ENCODE results near the gene KIF11.
A peak's percentile ranks its signal among the peaks of the same experiment; 100 is the strongest.

The KIF11 gene

DNA sequence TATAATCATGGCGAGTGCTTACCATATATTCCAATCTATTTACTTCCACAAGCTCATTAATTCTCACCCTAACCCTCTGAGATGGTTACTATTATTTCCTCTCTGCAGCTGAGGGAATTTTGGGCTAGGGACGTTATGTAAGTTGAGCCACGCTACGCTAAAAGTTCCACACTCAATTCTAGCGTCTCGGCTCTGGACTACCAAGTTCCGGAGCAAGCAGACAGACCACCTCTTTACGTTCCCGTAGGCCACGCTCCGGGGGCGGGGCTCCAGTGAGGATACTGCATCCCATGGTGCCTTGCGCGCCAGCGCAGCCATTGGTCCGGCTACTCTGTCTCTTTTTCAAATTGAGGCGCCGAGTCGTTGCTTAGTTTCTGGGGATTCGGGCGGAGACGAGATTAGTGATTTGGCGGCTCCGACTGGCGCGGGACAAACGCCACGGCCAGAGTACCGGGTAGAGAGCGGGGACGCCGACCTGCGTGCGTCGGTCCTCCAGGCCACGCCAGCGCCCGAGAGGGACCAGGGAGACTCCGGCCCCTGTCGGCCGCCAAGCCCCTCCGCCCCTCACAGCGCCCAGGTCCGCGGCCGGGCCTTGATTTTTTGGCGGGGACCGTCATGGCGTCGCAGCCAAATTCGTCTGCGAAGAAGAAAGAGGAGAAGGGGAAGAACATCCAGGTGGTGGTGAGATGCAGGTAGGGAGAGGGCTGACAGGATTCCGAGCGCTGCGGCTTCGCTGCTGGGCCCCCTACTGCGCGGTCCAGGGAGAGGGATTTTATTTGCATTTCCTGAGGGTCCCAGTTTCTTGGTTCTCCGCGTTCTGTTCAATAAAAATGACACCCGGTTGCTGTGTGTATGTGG is at the start of gene KIF11:
Gene KIF11 (plus strand): TSS at position 370 of the 858 bp plus-strand sequence. CDS start 246 bp downstream, at position 616.
- peak within 1 kb of the TSS; percentile 98 for H3K4me3 ChIP-seq (ENCODE audit: low read depth, low read length)
- TF ChIP-seq, protein P1, sequence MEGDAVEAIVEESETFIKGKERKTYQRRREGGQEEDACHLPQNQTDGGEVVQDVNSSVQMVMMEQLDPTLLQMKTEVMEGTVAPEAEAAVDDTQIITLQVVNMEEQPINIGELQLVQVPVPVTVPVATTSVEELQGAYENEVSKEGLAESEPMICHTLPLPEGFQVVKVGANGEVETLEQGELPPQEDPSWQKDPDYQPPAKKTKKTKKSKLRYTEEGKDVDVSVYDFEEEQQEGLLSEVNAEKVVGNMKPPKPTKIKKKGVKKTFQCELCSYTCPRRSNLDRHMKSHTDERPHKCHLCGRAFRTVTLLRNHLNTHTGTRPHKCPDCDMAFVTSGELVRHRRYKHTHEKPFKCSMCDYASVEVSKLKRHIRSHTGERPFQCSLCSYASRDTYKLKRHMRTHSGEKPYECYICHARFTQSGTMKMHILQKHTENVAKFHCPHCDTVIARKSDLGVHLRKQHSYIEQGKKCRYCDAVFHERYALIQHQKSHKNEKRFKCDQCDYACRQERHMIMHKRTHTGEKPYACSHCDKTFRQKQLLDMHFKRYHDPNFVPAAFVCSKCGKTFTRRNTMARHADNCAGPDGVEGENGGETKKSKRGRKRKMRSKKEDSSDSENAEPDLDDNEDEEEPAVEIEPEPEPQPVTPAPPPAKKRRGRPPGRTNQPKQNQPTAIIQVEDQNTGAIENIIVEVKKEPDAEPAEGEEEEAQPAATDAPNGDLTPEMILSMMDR (IDR thresholded peaks at IDR 0.05; ENCODE audit: control insufficient read depth, extremely low read depth, insufficient read depth): no peak
- peak; percentile 89 for DNase-seq (ENCODE audit: low read depth)

DNA sequence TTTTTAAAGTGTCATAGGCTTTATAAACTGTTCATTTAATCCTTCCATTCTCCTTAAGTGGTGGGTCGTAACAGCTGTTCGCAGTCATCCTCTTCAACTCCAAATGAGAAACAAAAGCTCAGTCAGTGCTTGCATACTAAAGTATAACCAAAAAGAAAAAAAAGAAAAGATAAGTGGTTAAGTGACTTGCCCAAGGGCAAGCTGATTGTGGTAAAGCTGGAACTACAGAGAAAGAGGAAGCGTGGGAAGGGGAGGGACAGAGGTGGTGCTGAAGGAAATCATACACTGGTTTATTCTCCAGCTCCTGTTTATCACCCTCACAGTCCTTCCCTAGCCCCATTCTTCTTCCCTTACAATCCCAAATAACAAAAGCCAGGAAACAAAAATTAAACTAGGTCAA is 48.6 kb upstream of the KIF11 start:
- DNase-seq (ENCODE audit: low read depth): no peak
- H3K4me3 ChIP-seq (ENCODE audit: low read depth, low read length): no peak overlapping the region
- TF ChIP-seq, protein P1 (IDR thresholded peaks at IDR 0.05; ENCODE audit: control insufficient read depth, extremely low read depth, insufficient read depth): no peak

DNA sequence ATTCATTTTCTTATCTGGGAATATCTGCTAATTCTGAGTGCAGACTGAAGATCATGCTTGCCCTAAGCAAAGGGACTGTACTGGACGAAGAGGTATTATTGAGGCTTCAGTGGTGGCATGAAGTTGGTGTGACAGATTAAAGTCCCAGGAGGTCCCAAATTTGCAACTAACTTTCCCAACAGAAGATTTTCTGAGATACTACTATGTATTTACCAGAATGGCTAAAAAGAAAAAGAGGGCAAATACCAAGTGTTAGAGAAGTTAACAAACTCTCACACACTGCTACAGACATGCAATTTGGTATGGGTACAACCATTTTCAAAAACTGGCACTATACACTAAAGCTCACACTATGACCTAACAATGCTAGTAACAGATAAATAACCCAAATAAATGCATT is 47.4 kb upstream of the KIF11 start:
- DNase-seq (ENCODE audit: low read depth): no peak
- no peak overlapping the region for H3K4me3 ChIP-seq (ENCODE audit: low read depth, low read length)
- TF ChIP-seq, protein P1 (IDR thresholded peaks at IDR 0.05; ENCODE audit: control insufficient read depth, extremely low read depth, insufficient read depth): no peak

DNA sequence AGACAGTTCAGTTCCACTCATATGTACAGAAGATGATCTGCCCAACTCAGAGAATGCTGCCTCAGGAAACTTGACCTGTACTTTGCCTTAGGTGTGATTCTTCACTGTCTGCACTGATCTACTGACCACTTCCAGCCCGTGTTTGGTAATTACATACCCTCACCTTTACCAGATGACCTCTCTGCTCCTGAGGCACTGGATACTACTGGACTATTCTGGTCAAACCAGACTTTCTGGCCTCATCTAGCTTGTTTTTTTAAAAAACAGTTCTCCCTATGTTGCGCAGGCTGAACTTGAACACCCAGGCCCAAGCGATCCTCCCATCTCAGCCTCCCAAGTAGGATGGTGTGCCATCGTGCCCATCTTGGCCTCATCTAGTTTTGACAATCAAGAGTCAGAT is 45.3 kb upstream of the KIF11 start:
- TF ChIP-seq, protein P1 (IDR thresholded peaks at IDR 0.05; ENCODE audit: control insufficient read depth, extremely low read depth, insufficient read depth): no peak
- H3K4me3 ChIP-seq (ENCODE audit: low read depth, low read length): no peak overlapping the region
- DNase-seq (ENCODE audit: low read depth): no peak

DNA sequence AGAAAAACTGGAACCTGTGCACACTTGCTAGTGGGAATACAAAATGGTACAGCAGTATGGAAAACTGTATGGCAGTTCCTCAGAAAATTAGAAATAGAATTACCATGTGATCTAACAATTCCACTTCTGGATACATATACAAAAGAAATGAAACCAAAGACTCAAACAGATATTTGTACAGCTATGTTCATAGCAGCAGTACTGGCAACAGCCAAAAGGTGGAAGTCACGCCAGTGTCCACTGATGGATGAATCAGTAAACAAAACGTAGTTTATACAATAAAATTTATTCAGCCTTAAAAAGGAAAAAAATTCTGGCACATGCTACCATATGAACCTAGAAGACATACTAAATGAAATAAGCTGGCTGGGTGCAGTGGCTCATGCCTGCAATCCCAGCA is 42.0 kb upstream of the KIF11 start:
- H3K4me3 ChIP-seq (ENCODE audit: low read depth, low read length): no peak overlapping the region
- TF ChIP-seq, protein P1 (IDR thresholded peaks at IDR 0.05; ENCODE audit: control insufficient read depth, extremely low read depth, insufficient read depth): peak; percentile 31
- DNase-seq (ENCODE audit: low read depth): no peak

DNA sequence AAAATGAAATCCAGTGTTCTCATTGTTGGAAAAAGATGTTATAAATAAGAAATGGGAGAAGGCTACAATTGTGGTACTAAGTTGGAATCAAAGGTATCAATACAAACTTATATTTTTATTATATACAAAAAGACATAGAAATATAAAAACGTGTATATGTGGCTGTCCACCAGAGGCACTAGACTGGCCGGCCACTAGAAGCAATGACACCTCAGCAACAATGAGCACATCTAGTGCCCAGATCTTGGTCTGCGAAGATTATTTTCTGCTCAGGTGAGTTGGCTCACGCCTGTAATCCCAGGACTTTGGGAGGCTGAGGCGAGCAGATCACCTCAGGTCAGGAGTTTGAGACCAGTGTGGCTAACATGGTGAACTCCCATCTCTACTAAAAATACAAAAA is 40.6 kb upstream of the KIF11 start:
- H3K4me3 ChIP-seq (ENCODE audit: low read depth, low read length): no peak overlapping the region
- no peak for DNase-seq (ENCODE audit: low read depth)
- TF ChIP-seq, protein P1 (IDR thresholded peaks at IDR 0.05; ENCODE audit: control insufficient read depth, extremely low read depth, insufficient read depth): no peak

DNA sequence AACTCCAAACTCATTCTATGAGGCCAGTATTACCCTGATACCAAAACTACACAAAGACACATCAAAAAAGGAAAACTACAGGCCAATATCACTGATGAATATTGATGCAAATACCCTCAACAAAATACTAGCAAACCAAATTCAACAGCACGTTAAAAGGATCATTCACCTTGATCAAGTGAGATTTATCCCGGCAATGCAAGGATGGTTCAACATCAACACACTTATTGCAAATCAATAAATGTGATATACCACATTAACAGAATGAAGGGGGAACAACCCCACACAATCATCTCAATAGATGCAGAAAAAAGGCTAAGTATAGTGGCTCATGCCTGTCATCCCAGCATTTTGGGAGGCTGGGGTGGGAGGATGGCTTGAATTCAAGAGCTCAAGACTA is 39.0 kb upstream of the KIF11 start:
- TF ChIP-seq, protein P1 (IDR thresholded peaks at IDR 0.05; ENCODE audit: control insufficient read depth, extremely low read depth, insufficient read depth): no peak
- no peak for DNase-seq (ENCODE audit: low read depth)
- H3K4me3 ChIP-seq (ENCODE audit: low read depth, low read length): no peak overlapping the region

Measured in LNCaP clone FGC (cell line).